DMS114 treated with DMSO at 0.1 percent for 48 hours (cell line): ENCODE measurements around the gene ARRDC5.
"Not testable (repeated sequence)": the region's sequence is repeated elsewhere in the genome, so short reads cannot be mapped to it uniquely, and the experiment has no call there.

ENCODE experiments used
- DNase-seq: peaks from one replicate; lab custom pipeline; 2025; ENCODE audit not compliant: unreplicated experiment; lab: John Stamatoyannopoulos, UW

ARRDC5 gene

DNA sequence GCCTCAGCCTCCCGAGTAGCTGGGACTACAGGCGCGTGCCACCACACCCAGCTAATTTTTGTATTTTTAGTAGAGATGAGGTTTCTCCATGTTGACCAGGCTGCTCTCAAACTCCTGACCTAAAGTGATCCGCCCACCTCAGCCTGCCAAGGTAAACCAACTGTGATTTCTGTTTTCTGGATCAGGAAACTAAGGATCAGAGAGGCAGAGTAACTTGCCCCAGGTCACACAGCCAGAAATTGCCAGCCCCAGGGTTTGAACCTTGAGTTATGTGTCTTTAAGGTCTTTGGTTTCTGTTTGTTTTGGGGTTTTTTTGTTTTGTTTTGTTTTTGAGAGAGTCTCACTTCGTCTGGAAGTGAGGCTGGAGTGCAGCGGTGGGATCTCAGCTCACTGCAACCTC lies 31.0 kb downstream of the ARRDC5 start:
- no peak for DNase-seq

DNA sequence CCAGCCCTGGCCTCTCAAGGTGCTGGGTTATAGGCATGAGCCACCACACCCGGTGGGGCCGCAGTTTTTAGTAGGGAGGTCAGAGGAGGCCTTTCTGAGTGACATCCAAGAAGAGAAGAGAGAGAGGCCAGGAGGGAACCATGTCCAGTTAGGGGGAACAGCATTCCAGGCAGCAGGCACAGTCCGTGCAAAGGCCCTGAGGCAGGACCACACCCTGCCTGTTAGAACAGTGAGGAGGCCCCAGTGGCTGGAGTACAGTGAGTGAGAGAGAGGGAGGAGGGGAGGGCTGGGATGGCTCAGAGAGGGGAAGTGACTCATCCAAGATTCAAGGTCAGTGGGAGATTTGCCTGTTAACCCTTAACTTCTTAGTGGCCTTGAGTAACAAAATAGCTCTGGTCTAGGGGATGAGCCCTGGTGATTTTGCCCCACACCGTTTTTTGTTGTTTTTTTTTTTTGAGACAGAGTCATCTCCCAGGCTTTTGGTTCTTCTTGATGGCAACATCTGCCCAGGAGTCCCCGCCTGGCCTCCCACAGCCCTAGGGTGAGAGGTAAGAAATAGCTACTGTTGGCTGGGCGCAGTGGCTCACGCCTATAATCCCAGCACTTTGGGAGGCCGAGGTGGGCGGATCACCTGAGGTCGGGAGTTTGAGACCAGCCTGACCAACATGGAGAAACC lies 32.5 kb downstream of the ARRDC5 start:
- no peak for DNase-seq

DNA sequence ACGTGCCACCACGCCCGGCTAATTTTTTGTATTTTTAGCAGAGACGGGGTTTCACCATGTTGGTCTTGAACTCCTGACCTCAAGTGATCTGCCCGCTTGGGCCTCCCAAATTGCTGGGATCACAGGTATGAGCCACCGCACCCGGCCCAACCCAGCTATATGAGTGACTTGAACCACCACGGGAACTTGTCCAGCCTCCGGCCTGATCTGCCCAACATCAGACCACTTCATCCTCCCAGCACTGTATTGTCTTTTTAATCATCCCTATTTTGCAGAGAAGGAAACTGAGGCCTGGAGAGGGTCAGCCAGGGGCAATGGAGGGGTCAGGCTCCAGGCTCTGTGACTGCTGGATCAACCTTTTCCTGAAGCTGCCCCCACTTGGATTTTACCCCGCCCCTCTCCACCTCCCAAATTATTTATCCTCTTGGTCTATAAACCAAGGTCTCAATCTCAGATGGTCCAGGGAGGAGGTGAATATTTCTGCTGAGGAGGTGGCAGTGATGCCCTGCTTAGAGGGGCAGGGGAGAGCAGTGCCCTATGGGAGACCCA lies 34.3 kb downstream of the ARRDC5 start:
- no peak for DNase-seq

DNA sequence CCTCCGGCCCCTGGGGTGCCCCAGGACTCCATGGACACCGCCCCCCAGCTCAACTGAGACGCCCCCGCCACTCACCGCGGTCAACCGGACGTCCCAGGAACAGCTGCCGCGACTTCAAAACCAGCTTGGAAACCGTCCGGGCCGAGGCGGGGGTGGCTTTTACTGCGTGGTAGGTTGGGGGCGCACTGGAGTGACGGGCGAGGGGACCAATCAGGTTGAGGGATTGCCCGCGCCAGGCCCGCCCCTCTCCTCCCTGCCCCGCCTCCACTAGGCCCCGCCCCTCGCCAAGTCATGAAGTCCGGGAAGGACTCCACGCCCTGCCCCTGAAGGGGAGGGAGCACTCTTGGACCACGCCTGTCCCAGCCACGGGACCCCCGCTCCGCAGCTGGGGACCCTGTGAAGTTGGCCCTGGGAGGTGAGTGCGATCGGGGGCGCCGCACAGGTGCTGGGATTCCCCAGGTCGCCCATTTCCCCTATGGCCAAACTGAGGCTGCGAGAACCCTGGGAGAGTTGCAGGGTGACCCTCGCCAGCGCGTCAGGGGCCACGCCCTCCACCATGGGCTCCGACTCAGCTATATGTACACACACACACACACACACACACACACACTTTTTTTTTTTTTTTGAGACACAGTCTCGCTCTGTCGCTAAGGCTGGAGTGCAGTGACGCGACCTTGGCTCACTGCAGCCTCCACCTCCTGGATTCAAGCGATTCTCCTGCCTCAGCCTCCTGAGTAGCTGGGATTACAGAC lies 35.0 kb downstream of the ARRDC5 start, which contains the start of gene PLIN3:
TSS of gene PLIN3 (minus strand) at position 134 of the 752 bp plus-strand sequence. CDS start 6,273 bp downstream, outside the sequence.
- peak; percentile 65 for DNase-seq

DNA sequence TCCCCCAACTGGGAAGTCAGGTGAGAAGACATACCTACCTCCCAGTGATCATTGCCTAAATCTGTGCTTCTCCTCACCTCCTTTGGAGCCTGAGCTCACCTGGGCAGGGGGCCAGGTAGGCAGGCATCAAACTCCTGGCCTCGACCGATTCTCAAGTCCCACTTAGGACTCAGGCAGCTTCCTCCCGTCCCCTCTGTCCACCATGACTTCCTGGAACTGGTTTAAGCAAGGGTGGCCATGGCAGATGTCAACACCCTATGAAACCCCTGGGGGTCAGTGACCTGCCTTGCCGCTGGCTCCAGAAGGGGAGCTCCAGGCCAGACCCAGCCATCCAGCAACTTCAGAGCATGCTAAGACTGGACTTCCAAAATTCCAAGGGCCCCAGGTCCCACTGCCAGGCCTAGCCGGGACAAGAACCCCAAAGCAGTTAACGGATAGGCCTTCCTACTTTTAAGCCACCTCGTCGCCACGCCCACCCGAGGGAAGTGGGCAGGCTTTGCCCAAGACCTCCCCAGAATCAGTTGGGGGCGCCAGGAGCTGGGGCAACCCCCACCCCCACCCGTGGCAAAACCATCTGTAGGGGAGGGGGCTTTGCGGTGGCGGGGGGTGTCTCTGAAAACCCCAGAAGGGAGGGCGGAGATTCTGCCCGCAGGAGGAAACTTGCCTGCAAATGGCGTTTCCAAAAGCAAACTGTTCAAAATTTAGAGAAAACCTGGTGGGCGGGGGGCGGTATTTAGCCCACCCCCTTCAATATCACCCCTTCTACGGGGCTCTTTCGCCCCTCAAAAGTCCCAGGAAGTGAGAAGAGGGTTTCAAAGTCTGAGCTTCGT lies 35.9 kb downstream of the ARRDC5 start:
- no peak for DNase-seq

DNA sequence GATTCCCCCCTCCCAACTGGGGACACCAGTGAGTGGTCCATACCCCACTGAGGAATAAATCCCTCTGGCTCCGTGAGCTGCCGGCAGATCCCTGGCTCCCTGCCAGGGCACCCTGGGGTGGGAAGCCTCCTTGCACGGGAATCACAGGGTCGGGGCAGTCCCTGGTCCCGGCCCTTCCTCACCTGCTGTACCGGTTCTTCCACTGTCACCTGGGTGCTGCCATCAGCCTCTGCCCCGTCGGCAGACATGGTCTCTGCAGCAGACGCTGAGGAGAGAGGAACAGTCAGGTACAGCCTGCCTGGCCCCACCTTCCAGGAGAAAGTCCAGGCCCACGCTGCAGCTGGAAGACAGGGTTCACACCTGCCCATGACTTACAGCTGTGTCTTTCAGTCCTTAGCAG lies 41.5 kb downstream of the ARRDC5 start:
- no peak for DNase-seq

DNA sequence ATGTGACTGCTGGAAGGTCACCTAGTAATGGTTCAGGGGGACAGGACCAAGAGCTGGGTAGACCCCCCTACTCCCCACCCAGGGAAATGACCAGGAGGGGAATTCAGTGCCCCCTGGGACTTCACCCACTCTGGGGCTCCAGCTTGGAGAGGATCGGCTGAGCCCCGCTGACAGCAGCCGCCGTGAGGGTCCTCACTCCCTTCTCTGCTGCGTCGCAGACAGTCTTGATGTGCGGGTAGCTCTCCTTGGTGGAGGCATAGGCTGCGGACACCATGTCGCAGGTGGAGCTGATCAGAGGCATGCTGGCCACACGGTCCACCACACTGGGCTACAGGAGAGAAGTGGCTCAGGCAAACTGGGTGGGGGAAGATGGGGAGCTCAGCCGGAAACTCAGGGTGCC lies 43.0 kb downstream of the ARRDC5 start:
- no peak for DNase-seq

DNA sequence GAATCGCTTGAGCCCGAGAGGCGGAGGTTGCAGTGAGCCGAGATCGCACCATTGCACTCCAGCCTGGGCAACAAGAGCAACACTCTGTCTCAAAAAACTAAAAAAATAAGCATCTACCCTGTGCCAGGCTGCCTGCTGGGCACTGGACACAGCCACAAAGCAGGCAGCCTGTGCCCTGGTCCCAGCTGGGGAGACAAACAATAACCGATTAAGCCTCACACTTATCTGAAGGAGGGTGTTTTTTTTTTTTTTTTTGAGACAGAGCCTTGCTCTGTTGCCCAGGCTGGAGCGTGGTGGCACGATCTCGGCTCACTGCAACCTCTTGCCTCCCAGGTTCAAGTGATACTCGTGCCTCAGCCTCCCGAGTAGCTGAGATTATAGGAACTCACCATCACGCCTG lies 46.2 kb downstream of the ARRDC5 start:
- DNase-seq, result not testable (repeated sequence)

DNA sequence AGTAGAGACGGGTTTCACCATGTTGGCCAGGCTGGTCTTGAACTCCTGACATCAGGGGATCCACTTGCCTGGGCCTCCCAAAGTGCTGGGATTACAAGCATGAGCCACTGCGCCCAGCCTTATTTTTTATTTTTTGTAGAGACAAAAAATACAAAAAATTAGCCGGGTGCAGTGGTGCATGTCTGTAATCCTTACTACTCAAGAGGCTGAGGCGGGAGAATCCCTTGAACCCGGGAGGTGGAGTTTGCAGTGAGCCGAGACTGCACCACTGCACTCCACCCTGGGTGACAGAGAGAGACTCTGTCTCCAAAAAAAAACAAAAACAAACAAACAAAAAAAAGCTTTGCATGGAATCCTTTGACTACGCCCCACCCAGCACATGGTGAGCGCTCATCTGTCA lies 49.2 kb downstream of the ARRDC5 start:
- DNase-seq, result not testable (repeated sequence)

DNA sequence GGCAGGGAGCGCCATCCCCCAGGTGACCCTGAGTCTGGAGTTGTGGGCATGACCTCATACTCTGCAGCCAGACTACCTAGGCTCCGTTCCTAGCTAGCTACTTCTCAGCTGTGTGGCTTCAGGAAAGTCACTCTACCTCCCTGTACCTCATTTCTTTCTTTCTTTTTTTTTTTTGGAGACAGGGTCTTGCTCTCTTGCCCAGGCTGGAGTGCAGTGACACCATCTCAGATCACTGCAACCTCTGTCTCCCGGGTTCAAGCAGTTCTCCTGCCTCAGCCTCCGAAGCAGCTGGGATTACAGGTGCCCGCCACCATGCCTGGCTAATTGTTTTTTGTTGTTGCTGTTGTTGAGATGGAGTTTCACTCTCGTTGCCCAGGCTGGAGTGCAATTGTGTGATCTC lies 50.2 kb downstream of the ARRDC5 start:
- no peak for DNase-seq

DNA sequence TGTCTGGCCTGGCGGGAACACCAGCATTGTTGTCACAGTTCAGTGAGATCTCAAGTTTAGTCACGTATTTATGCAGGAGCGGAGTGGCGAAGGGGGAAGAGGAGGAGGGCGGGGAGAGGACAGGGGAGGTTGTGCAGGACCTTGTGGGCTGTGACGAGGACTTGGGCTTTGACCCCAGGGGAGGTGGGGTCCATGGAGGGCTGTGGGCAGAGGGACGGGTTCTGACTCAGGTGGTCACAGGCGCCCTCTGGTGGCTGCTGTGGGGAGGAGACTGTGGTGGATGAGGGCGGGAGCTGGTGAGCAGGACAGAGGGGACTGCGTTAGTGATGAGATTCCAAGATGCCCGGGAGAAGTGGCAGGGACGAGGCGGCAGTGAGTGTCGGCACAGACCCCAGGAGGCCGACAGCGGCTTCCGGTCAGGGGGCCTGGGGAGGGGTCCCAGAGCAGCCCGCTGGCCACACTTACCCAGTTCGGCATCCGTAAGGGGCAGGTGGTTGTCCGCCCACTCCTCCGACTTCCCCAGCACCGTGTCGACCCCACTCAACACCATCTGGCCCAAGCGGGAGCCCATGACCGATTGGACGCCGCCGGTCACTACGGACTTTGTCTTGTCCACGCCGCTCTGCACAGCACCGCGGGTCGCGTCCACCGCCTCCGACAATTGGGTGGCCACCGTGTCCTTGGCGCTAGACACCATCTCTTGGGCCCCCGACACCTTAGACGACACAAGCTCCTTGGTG lies 51.0 kb downstream of the ARRDC5 start:
- DNase-seq, result no peak

DNA sequence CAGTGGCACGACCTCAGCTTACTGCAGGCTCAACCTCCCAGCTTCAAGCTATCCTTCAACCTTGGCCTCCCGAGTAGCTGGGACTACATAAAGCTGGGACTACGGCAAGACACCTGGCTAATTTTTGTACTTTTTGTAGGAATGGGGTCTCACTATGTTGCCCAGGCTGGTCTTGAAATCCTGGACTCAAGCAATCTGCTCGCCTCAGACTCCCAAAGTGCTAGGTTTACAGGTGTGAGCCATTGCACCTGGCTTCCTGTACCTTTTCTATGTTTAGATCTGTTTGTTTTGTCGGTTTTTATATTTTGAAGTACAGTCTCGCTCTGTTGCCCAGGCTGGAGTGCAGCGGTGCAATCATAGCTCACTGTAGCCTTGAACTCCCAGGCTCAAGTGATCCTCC lies 53.7 kb downstream of the ARRDC5 start:
- DNase-seq, result no peak

DNA sequence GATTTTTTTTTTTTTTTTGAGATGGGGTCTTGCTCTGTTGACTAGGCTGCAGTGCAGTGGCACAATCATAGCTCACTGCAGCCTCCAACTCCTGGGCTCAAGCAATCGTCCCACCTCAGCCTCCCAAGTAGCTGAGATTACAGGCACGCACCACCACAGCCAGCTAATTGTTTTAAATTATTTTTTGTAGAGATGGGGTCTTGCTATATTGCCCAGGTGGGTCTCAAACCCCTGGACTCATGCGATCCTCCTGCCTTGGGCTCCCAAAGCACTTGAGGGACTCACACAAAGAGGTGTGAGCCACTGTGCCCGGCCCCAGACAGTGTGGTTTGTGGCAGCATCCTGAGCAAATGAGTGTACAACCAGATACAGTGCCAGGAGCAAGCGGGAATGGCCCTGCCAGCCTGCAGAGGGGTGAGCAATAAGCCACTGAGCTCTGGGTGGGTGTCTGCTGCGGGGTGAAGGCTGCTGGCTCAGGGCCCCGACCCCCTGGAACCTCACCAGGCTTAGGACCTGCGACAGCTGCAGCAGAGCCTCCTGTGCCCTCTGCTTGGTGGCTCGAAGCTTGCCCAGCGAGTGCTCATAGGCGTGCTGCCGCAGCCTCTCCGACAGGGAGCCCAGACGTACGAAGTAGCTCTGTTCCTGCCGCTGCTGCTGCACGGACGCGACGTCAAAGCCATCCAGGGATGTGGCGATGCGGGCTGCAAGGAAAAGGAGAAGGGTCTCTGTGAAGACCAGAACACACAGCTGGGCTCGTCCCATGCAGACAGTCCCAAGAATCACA lies 55.3 kb downstream of the ARRDC5 start:
- DNase-seq, result no peak

DNA sequence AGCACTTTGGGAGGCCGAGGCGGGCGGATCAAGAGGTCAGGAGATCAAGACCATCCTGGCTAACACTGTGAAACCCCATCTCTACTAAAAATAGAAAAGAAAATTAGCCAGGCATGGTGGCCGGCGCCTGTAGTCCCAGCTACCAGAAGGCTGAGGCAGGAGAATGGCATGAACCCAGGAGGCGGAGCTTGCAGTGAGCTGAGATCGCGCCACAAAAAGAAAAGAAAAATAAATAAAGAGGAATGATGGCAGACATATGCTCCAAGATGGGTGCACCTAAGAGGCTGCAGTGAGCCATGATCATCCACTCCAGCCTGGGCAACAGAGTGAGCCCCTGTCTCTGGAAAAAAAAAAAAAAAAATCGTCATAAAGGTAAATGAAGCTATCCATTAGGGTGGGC lies 56.7 kb downstream of the ARRDC5 start:
- not testable (repeated sequence) for DNase-seq

DNA sequence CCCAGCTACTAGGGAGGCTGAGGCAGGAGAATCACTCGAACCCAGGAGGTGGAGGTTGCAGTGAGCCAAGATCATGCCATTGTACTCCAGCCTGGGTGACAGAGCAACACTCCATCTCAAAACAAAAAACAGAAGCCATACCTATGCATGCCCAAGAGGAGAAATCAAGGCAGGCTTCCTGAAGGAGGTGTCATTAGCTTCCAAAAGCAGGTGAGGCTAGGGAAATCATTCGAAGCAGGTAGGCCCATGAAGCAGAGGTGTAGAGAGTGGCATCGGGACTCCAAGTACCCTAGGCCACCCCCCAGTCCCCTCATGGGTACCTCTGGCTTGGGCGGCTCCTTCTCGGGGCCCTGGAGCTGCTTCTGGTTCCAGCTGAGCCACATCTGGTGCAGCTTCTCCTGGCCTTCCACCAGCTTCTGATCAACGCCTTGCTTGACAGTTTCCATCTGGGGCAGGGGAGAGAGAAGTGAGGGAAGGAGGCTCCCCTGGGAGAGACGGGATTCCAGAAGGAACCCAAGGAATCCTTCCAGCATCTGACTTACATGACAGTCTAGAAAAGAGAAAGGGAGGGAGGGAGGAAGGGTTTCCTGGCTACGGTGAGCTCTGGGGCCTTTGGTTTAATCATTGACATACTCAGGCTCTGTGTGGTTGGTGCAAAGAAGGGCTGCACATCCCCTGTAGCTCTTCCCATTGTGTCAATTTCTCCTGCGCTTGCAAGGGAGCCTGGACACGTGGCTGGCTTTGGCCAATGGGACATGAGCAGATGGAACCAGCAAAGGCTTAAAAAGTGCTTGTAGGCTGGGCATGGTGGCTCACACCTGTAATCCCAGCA lies 58.1 kb downstream of the ARRDC5 start:
- DNase-seq, result no peak

DNA sequence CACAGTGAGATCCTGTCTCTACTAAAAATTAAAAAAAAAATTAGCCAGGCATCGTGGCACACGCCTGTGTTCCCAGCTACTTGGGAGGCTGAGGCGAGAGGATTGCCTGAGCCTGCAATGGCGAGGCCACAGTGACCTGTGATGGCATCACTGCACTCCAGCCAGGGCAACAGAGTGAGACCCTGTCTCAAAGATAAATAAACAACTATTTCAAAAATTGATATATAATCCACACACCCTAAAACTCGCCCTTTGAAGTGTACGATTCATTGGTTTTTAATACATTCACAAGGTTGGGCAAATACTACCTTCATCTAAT lies 59.1 kb downstream of the ARRDC5 start:
- DNase-seq, result no peak
